Activated CD4-positive, alpha-beta T cell treated with anti-CD3 and anti-CD28 coated beads, Interleukin-2, Interleukin-4, amounts not matched to agents 100 ng/mL and 50 ng/mL, durations not matched to agents 16 hours and 8 hours (primary cell): ENCODE data around the gene MCTP2.

Experiments
- DNase-seq: peaks from one replicate; pipeline ENCODE4 v3.0.0-alpha.2; 2020; ENCODE audit warnings: low spot score

MCTP2 gene

DNA sequence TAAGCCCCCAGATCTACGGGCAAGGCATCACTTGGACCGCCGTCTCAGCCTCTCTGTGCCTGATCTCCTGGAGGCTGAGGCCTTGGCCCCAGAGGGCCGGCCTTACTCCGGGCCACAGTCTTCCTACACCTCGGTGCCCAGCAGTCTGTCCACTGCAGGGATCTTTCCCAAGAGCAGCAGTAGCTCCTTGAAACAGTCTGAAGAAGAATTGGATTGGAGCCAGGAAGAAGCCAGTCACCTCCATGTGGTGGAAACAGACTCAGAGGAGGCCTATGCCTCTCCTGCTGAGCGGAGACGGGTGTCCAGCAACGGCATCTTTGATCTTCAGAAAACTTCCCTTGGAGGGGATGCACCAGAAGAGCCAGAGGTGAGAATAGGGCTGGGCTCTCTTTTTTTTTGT lies 67.0 kb downstream of the MCTP2 start:
- no peak for DNase-seq

DNA sequence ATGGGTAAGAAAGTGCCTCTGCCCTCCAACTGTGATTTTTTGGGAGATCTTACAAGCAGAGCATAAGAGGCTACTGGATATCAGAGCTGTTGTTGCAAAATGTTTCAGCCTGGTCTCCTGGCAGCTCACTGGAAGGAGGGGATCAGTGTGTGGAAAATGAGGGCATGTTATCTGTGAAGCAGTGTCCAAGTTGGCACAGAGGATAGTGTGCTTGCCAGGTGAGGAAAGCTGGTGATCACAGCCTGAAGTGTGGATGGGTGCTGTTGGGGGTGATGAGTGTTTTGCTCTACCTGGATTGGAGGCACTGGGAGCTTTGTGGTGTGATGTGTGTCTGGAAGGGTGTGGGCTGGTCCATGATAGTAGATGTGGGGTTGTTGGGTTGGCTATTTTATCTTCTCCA lies 69.3 kb downstream of the MCTP2 start:
- no peak for DNase-seq

DNA sequence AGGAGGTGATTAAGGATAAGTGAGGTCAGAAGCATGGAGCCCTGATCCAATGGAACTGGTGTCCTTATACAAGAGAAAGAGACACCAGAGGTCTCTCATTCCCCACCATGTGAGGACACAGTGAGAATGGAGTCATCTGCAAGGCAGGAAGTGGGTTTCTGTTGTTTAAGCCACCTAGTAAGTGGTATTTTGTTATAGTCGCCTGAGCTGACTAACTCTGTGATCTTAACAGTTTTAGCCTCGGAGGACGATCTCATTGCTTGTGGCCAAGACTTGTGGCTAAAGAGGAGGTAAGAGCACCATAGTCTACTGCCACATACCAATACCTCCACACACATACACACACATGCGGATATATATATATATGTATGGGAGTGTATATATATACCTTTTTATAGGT lies 73.8 kb downstream of the MCTP2 start:
- peak; percentile 82 for DNase-seq

DNA sequence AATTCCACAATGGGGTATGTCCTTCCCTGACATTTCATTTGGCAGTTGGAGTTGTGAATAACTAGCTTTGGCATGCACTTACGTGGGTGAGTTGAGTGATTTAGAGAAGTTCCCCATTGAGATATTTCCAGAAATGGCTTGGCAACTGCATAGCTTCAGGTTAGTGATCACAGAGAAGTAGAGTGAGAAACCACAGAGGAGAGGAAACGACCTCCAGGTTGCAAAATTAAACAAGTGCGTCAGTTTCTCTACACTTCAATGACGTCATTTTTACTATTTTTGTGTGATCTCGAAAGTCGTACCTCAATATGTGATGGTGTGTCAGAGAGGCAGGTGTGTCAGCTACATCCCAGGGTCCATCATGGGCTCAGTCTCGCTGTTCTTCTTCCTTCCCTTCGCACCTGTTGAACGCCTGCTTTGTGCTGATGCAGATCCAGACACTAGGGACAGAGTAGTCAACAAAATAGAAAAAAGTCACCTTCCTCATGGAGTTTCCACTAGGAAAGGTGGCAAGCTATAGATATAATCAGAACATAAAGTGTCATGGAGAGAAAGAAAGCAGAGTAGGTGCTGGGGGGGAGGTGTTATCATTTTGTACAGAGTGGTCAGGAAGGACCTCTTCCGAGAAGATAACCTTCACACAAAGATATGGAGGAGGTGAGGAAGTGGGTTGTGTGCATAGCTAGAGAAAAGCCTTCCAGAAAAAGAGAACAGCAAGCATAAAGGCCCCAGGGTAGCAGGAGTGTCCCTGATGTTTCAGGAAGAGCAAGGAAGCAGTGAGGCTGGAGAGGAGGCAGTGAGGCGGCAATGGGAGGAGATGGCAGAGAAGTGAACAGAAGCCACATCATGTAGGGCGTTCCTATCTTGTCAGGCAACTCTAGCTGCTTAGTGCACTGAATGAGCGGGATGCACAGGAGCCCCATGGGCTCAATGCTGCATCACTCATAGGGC lies 75.6 kb downstream of the MCTP2 start:
- peak; percentile 88 for DNase-seq

DNA sequence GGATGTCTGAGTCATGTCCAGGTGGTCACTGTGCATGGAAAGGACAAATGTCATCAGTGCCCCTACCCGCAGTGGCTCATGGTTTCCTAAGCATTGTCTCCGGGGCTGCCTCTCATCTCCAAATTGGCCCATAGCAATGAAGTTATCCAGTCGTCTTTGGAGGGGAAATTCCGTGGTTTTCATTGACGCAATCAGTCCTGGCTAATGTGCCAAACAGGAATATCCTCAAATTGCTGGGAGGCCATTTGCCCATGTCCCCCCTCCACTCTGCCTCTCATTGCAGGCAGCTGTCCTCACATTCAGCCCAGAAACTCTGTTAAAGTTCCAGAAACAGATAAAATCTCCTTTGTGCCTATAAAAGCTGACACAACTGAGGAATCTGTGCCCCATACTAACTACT lies 81.6 kb downstream of the MCTP2 start:
- DNase-seq = no peak

DNA sequence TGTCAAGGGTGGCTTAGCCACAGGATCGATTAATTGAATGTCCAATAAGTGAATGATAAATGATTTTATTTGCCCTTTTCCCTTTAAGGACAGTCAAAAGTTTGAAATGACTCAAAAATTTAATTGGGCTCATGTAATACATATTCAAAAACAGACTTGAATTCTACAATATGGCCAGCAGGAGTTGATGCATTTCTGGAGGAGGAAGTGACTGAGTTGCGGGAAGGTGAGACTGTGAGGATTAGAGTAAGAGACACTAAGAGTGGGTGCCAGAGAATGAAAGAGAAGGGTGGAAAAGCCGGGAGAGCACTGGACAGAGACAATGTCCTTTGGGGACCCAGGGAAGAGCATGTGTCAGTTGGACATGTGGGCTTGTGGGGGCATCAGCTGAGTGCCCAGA lies 83.3 kb downstream of the MCTP2 start:
- no peak for DNase-seq

DNA sequence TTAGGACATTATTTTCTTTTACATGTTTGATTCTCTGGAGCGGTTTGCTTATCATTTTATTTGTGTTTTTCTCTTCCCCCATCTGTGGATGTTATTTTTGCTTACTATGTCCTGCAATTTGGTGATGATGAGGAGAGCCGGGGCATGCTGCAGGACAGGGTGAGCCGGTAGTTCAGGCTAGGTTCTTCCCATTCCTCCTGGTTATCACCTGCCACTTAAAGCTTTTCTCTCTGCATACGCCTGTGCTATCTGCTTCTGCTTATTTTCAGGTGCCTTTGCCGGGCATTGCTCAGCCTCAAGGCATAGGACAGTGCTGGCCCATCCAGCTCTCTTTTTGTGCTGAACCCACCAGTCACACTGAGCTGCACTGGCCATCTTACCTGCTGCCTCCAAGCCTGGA lies 85.8 kb downstream of the MCTP2 start:
- no peak for DNase-seq

DNA sequence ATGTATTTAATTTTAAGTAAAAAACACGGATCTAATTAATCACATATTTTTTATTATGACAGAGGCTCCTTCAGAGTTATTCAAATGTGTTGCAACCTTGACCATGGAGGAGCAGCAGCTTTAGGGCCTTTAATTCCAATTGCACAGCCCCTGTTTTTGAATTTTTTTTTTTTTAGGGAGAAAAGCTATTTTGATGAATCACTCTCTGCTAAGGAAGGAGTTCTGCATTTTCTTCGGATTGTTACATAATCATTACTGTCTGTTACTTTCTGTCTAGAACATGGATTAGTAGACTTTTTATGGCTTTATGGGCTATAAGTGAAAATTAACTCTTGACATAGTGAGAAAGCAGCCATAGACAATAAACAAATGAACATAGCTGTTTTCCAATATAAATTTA lies 90.8 kb downstream of the MCTP2 start:
- no peak for DNase-seq

DNA sequence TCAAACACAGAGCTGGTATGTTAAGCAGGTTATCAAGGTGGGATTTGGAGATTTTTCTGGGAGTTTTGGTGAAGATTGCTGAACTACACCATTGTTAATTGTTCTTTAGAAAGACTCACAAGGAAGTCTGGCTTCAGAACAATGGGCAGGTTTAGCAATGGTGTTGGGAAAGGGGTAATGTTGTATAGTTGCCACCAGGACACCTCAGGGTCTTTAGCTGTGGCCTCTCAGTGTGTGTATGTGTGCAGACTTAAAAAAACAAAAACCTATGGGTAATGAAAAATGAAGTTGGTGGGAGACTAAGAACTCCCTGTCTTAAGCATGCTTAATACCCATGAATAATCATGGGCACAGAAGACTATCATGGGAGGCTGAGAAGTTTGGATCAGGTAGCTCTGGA lies 91.7 kb downstream of the MCTP2 start:
- DNase-seq = no peak

DNA sequence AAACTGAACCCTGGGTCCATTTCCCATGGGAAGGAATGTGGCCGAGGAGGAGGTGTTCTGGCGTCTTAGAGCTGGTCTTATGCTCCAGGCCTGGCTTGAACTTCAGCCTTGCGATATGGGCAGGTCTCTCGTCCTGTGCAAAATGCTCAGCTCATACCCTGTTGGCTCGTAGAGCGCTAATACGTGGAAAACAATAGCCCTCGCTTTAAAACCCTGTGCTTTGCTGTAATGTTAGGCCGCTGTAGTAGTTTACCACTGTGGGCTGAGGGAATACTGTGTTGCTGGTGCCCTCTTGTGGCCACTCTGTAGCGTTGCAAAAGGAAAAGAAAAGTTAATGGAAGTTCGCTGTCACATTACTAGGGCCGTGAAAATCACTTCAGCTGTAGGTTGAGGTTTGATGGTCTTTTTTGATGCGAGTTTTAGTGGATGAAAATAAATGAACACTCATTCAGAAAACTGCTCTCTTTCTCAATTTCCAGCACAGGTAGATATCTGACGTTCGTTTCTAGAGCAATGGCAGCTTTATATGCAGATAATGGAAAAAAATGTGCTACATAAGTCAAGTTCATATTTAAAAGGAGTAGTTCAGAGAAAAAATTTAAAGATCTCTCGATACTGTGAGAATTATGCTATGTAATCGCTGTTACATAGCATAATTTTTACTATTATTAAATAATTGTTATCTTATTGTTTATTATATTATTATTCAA lies 92.9 kb downstream of the MCTP2 start:
- peak; percentile 73 for DNase-seq

DNA sequence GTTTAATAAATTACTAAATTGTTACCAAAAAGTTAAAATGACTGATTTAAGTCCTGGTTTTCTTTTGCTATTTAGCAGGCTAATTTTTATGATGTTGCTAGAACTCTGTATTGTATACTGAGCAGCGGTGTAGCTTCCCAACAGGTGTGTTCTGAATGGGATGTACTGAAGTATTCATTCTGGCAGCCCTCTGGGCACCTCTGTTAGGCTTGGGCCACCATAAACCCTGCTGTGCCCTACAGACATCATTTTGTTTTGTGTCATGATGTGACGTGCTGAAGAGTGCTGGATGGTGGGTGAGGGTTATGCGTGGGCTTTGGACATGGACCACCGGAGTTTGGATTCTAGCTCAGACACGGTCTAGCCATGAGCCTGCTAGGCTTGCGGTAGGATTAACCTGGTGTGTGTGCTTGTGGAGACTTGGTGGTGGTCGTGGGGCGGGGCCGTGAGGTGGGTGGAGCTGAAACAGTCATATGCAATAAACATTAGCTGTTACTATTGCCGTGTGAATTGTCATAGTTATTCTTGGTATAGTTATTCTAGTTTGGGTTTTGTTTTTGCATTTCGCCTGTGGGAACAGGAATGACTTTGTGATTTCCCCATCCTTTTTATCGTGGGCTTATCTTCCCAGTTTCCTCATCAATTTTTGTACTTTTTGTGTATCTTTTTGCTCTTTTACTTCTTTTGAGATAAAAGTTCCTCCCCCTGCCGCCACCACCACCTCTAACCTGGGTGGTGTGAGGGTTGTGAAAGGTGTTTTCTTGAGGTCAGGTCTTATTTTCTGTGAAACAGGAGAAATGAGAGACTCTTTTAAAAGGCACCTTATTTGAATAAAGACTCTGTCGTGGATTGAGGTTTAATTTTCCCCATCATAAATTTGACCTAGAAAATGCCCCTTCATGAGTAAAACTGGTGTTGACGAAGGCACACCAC lies 93.7 kb downstream of the MCTP2 start:
- peak; percentile 45 for DNase-seq

DNA sequence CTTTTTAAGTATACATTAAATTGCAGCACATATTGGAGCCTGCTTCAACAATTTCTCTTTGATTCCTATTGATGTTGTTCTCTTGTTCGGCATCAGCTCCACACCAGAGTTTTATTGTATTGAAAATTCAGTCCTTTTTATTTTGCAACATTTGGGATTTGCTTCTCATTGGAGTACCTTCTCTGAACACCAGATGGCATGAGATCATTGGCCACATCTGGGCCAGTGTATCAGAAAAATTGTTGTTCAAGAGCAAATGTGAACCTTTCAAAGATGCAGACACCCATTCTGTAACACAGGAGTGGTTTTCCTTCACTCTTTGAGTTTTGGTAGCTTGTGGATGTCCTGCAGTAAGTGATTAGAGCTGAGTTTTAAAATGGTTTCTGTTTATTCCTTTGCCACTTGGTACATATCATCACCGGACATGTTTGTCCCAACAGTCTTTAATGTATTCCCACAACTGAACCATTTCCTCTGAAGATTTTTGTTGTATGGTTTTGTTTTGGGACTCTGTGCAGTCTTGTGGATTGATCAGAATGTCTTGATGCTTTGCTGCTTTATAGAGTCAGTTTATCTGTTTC lies 96.1 kb downstream of the MCTP2 start:
- DNase-seq = peak; percentile 31

DNA sequence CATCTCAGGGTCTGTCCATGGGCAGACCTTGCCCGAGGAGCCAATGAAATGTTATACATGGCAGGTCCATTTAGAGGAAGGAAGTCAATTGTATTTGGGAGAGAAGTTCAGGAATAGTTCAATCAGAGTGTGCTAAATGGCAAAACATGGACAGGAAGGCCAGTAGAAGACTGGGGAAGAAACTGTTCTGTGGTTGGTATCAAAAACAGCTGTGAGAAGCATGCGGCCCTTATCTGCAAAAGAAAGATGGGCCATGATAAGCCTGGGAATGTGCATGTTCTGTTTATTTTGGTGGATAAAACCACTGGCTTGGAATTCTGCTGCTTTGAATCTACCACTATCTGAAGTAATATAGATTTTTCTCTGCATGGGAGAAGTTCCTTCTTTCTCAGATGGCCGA lies 100.4 kb downstream of the MCTP2 start:
- no peak for DNase-seq

DNA sequence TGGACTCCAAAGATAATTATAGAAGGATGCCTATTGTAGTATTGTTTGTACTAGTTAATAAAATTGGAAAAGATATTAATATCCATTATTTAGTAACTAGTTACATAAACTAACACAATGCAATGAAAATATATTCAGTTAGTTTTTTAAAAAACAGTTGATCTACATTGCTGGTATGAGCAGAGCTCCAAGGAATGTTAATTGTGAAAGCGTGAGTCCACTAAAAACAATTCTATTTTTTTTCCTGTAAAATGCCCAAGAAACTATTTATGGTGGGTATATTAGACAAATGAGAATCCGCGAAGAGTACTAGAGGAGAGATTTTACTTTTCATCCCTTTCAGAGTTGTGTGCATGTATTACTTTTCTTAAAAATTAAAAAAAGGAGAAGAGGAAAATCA lies 104.3 kb downstream of the MCTP2 start:
- no peak for DNase-seq

DNA sequence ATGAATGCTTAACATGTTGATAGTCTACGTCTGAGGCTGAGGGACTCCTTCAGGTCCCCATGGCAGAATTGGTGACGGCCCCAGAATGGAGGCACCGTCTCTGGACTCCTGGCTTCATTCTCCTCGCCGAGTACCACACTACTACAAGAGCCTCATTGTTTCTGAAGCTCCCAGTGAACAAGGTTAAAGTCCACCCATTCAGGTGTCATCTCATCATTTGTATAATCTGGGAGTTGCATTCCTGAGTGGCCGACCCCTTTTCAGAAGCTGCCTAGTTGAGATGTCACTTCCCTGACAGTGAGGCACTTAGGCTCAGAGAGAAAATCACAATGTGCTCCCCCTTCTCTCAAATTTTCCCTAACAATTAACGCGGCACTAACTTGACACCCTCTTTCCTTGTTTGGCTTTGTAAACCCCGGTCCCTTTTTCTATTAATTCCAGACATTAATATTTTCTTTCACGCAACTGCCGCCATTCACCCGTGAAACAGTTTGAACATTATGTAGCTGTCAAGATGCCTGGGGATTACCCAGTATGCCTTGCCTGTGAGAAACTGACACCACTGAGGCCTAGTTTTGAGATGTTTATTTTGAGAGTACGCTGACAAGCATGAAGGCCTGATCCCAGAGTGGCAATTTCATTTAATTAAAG lies 105.6 kb downstream of the MCTP2 start:
- DNase-seq = no peak

DNA sequence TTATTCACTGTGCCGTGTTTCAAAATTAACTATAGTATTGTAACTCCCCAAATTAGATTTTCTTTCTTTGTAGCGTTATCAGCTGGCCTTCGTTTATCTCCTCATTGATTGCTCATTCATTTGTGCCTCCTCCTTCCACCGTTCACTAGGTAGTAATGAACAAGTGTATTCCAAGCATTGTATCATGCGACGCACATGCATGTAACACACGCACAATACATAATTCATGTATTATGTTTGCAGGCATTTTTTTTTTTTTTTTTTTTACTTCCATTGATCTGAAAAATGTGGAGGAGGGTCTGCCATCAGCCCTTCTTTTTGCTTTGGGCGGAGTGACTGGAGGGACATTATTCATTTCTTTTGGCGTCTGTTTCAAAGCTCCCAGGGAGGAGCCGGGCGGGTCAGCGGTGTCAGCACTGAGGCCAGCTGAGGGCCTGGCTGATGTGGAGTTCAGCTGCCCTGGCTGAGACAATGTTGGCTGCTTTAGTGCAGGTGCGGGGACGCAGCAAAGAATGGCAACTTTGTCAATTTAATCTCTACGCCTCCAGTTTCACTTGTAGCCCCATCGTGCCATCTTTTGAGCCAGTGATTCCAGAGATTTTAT lies 107.0 kb downstream of the MCTP2 start:
- DNase-seq = no peak

DNA sequence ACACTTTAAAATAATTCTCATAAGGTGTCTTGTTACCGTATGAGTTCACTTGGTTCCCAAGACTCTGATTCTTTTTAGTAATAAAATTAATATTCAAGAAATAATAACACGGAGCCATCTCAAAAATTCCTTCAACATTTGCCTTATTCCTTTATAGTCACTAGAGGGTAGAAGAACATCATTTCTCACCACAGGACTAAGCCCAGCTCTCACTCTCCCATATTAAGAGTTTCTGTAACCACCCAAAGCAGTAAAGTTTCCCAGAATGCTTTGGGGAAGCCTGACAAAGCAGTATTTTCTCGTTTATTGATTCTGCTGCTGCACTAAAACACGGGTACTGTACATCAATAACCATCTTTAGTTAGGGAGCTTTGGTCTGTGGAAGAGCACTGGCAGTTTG lies 114.9 kb downstream of the MCTP2 start:
- no peak for DNase-seq

DNA sequence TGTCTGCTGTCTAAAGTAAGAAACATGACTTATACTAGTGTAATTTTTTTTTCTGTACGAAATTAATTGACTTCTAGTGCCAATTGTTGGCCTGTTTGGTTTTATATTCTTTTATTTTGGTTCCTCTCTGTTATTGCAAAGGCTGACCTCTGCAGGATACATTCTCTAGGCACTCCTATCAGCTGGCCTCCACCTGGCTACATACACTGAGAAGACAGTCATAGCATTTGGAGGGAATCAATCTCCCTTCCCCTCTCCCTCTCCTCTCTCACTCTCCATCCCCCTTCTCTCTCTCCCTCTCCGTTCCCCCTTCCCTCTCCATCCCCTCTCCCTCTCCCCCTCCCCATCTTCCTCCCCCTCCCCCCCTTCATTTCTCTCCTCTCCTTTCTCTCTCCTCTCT lies 116.7 kb downstream of the MCTP2 start:
- DNase-seq = no peak

DNA sequence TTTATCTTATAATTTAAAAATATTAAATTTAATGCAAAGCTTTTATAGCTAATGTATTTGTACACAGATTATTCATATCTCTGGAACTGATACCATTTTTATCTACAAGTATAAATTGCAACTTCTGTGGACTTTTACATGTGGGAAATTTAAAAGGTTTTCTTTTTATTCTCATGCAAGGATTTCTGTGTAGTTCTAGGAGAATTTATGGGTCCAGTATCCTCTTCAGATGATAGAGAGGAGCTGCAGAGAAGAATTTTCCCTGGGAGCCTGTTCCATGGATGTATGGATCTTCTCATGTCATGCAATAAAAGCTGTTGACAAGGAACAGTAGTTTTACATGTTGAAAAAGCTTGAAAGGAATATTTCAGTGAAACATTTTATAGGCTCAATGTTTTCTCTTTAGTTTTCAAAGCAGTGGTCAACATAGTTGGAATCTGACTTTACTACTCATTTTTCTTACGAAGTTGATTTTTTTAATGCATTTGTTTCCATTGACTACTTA lies 119.7 kb downstream of the MCTP2 start:
- no peak for DNase-seq

DNA sequence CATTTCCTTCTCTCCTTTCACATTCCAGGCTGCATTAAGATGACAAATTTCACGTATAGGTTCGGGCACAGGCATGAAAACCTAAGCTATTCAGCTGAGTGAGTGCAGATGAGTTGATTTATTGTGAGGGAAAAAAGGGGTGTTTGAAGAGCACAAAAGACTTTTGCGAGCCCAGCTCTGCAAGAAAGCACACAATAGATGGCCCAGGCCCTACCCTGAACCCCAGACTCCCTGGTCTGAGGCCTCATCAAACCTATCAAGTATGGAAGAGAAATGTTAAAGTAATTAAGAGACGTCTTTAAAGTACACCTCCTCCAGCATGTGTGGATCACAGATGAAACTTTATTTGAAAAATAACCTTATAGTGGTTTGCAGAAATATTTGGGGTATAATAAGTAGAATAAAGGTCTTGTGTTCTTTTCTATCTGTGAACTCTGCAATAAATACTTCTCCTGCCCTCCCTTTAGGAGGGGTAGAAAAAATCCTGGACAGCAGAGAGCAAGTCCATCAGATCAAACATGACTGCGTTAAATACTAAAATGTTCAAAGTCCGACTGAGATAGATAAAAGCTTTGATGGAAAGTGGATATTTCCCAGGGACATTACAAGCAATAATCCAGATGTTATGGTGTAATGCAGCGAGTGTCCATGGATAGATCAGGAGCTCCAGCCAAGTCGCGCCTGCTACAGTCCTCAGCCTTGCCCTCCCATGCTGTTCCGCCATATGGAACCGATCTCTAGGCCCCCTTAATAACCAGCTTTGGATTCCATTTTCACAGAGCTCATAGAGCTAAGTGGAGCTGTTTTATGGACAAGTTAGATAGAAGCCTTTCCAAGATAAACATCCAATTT lies 121.5 kb downstream of the MCTP2 start:
- DNase-seq = no peak
